Measurements from ENCODE around the gene CLTB. TPM values are rescaled to one million over a fixed set of nuclear protein-coding genes. Genes with fewer than 3 reads are reported as not detected.

Gene CLTB
- total and polyA plus RNA-seq, 2 of the 13 experiments (the other 11 are each of a cell fraction or from before 2014, with no cell fraction given): 23.3 to 33.8 TPM

- H3K27me3 ChIP-seq (ENCODE audit: control insufficient read depth in 1 of 2, insufficient read depth in 2 of 2, low read length in 2 of 2): no peaks in the 10 kb centered on the region; a peak in 1 of 5 replicates
- no peak overlapping the region for H3K27ac ChIP-seq (ENCODE audit: extremely low read length, insufficient read depth, low read length)
- no peaks in the 10 kb centered on the region; the same call in 1 of the 2 replicates for H4K20me1 ChIP-seq (ENCODE audit: insufficient read depth, low read length)
- no peak for TF ChIP-seq ZNF414 (CRISPR knock-in tag; IDR thresholded peaks at IDR 0.05)
- TF ChIP-seq GZF1 (CRISPR knock-in tag; IDR thresholded peaks at IDR 0.05): no peak
- no peak for TF ChIP-seq HMG20A (CRISPR knock-in tag; IDR thresholded peaks at IDR 0.05; ENCODE audit: borderline replicate concordance)
- TF ChIP-seq ZNF816 (CRISPR knock-in tag; IDR thresholded peaks at IDR 0.05; ENCODE audit: borderline replicate concordance): no peak
- no peak for TF ChIP-seq ZNF44 (CRISPR knock-in tag; IDR thresholded peaks at IDR 0.05)
- TF ChIP-seq DMAP1 (CRISPR knock-in tag; IDR thresholded peaks at IDR 0.05): no peak
- TF ChIP-seq ZSCAN5A (CRISPR knock-in tag; IDR thresholded peaks at IDR 0.05; ENCODE audit: borderline replicate concordance): no peak
- TF ChIP-seq SMYD3 (CRISPR knock-in tag; IDR thresholded peaks at IDR 0.05): no peak
- no peak for TF ChIP-seq LBX2 (CRISPR knock-in tag; IDR thresholded peaks at IDR 0.05; ENCODE audit: borderline replicate concordance)
- TF ChIP-seq ZNF30 (CRISPR knock-in tag; IDR thresholded peaks at IDR 0.05): no peak
- no peak for TF ChIP-seq SCMH1 (CRISPR knock-in tag; IDR thresholded peaks at IDR 0.05; ENCODE audit: borderline replicate concordance)
- TF ChIP-seq SMARCE1 (IDR thresholded peaks at IDR 0.05; ENCODE audit: borderline replicate concordance): no peak
- no peak for TF ChIP-seq ZNF777 (CRISPR knock-in tag; IDR thresholded peaks at IDR 0.05)
- no peak for TF ChIP-seq SIX1 (CRISPR knock-in tag; IDR thresholded peaks at IDR 0.05; ENCODE audit: borderline replicate concordance)
- no peak for TF ChIP-seq EP300 (IDR thresholded peaks at IDR 0.05; ENCODE audit: low read depth in 2 of 2, low read length in 2 of 2)
- TF ChIP-seq EP300 (CRISPR knock-in tag; IDR thresholded peaks at IDR 0.05; ENCODE audit: borderline replicate concordance): no peak
- no peak for TF ChIP-seq ZNF232 (CRISPR knock-in tag; IDR thresholded peaks at IDR 0.05; ENCODE audit: borderline replicate concordance)
- TF ChIP-seq PLRG1 (conservative IDR thresholded peaks at IDR 0.05): no peak
- H3K4me2 ChIP-seq (ENCODE audit: low read depth, low read length): no peak overlapping the region
- POLR2A ChIA-PET: no interaction called here
- in situ Hi-C loops (cut with HindIII; ENCODE audit: extremely low pct_ligation_motif_present, low pct_unique_long_range_greater_than_20kb): no loop called here
- BruUV-seq (replicated peaks): no TSS peak
- no peak overlapping the region for H3K9ac ChIP-seq (ENCODE audit: insufficient read depth, low read depth, low read length)
- H3K36me3 ChIP-seq (replicated peaks in 1 of 2; ENCODE audit: control insufficient read depth in 1 of 2, insufficient read depth in 2 of 2, low read length in 2 of 2): peaks cover 2 to 6% of the 10 kb centered on the region in 2 experiments; a peak in 2 of 5 replicates
- CTCF ChIA-PET (ENCODE audit: low intra/inter-chr PET ratio, low total read pairs): no interaction called here
- H3K79me2 ChIP-seq (ENCODE audit: insufficient read depth, low read length): peaks cover 15% of the 10 kb centered on the region
- H3K9me3 ChIP-seq (ENCODE audit: low read length): no peaks in the 10 kb centered on the region
- intact Hi-C loops (cut with micrococcal nuclease; ENCODE audit: unreplicated experiment): no loop called here
- DNase-seq (ENCODE audit: low spot score): no peak
- no peak for FAIRE-seq
- no peak for ATAC-seq
- 95% methylated on average over 5 of the region's 11 CpGs for WGBS (ENCODE audit: low lambda C conversion rate)
- no peak overlapping the region for H3K4me3 ChIP-seq (replicated peaks in 1 of 3; ENCODE audit: insufficient read depth in 1 of 3, low read depth in 2 of 3, low read length in 3 of 3)
- H3K4me1 ChIP-seq (ENCODE audit: insufficient read depth, low read length): peaks cover 11% of the 10 kb centered on the region
- H2AFZ ChIP-seq (ENCODE audit: low read length): no peak overlapping the region
Observed at GRCh38 chr5:176392526-176392925, 23.8 kb downstream of the CLTB start.

Data from HepG2 (cell line).